ENCODE measurements around the gene WNT7B. TPM values are rescaled to one million over a fixed set of nuclear protein-coding genes. Genes with fewer than 3 reads are reported as not detected.

WNT7B gene
- total RNA-seq, 1 experiment from 2014 or later = 0.57 TPM

GRCh38 chr22:45994491-45995404, 17.8 kb upstream of the WNT7B start:
- no peak overlapping the region for H3K27ac Mint-ChIP-seq (ENCODE audit: unreplicated experiment)
- intact Hi-C loops (cut with micrococcal nuclease; ENCODE audit: unreplicated experiment) = loop anchor here (1.0 kb wide), 1 partner anchor 122 kb away; no protein-coding TSS in a partner anchor
- H3K4me1 Mint-ChIP-seq (ENCODE audit: low read depth, unreplicated experiment) = no peaks in the 10 kb centered on the region
- H3K9me3 Mint-ChIP-seq (ENCODE audit: unreplicated experiment) = no peaks in the 10 kb centered on the region
- Histone ChIP-seq H3K4me3 (ENCODE audit: low read depth, low read length) (no peak overlapping the region), H3K9me3 (no peaks in the 10 kb centered on the region), H3K4me1 (no peaks in the 10 kb centered on the region), H3K27me3 (replicated peaks; ENCODE audit: control insufficient read depth, insufficient read depth, low read length) (no peaks in the 10 kb centered on the region), H3K36me3 (ENCODE audit: control insufficient read depth, insufficient read depth, low read length) (no peaks in the 10 kb centered on the region)
- peak; percentile 73 to 90 for DNase-seq
- TF ChIP-seq CTCF (IDR thresholded peaks at IDR 0.05; ENCODE audit: insufficient read depth in 1 of 2, low read depth in 1 of 2, low read length in 1 of 2, severe bottlenecking in 1 of 2, unreplicated experiment in 1 of 2) = peak; percentile 88 to 95
- ChIA-PET CTCF (interaction anchor here (0.5 to 3.4 kb wide), 8 partner anchors 12 to 336 kb away, joined by 3 to 33 read pairs (median 4); no protein-coding TSS in a partner anchor), POLR2A (no interaction called here)
- H3K27me3 Mint-ChIP-seq (ENCODE audit: insufficient read depth, unreplicated experiment) = no peaks in the 10 kb centered on the region
- no peak overlapping the region for H3K4me3 Mint-ChIP-seq (ENCODE audit: unreplicated experiment)
- H3K36me3 Mint-ChIP-seq (ENCODE audit: insufficient read depth, unreplicated experiment) = no peaks in the 10 kb centered on the region
- no TSS peak for BruUV-seq (replicated peaks)

- no peaks in the 10 kb centered on the region for H3K27me3 ChIP-seq (replicated peaks; ENCODE audit: control insufficient read depth, insufficient read depth, low read length)
- no peaks in the 10 kb centered on the region for H3K4me1 Mint-ChIP-seq (ENCODE audit: low read depth, unreplicated experiment)
- no peak for TF ChIP-seq CTCF (IDR thresholded peaks at IDR 0.05; ENCODE audit: insufficient read depth in 1 of 2, low read depth in 1 of 2, low read length in 1 of 2, severe bottlenecking in 1 of 2, unreplicated experiment in 1 of 2)
- no peaks in the 10 kb centered on the region for H3K9me3 ChIP-seq
- no peaks in the 10 kb centered on the region for H3K27me3 Mint-ChIP-seq (ENCODE audit: insufficient read depth, unreplicated experiment)
- no TSS peak for BruUV-seq (replicated peaks)
- no peak overlapping the region for H3K27ac Mint-ChIP-seq (ENCODE audit: unreplicated experiment)
- H3K36me3 Mint-ChIP-seq (ENCODE audit: insufficient read depth, unreplicated experiment) = no peaks in the 10 kb centered on the region
- CTCF ChIA-PET = interaction anchor here (0.6 to 3.4 kb wide), 3 partner anchors 13 to 337 kb away, joined by 3 to 33 read pairs (median 5); no protein-coding TSS in a partner anchor
- no peak overlapping the region for H3K4me3 Mint-ChIP-seq (ENCODE audit: unreplicated experiment)
- DNase-seq = no peak
- H3K36me3 ChIP-seq (ENCODE audit: control insufficient read depth, insufficient read depth, low read length) = no peaks in the 10 kb centered on the region
- POLR2A ChIA-PET = no interaction called here
- H3K4me1 ChIP-seq = no peaks in the 10 kb centered on the region
- no peaks in the 10 kb centered on the region for H3K9me3 Mint-ChIP-seq (ENCODE audit: unreplicated experiment)
- intact Hi-C loops (cut with micrococcal nuclease; ENCODE audit: unreplicated experiment) = no loop called here
- H3K4me3 ChIP-seq (ENCODE audit: low read depth, low read length) = no peak overlapping the region
These were observed 16.9 kb upstream of the WNT7B start for GRCh38 chr22:45993841-45994240.

GRCh38 chr22:45993143-45993692, 16.3 kb upstream of the WNT7B start:
- Mint-ChIP-seq H3K27ac (ENCODE audit: unreplicated experiment) (no peak overlapping the region), H3K4me3 (ENCODE audit: unreplicated experiment) (no peak overlapping the region), H3K9me3 (ENCODE audit: unreplicated experiment) (no peaks in the 10 kb centered on the region), H3K36me3 (ENCODE audit: insufficient read depth, unreplicated experiment) (no peaks in the 10 kb centered on the region), H3K27me3 (ENCODE audit: insufficient read depth, unreplicated experiment) (no peaks in the 10 kb centered on the region), H3K4me1 (ENCODE audit: low read depth, unreplicated experiment) (no peaks in the 10 kb centered on the region)
- BruUV-seq (replicated peaks) = no TSS peak
- intact Hi-C loops (cut with micrococcal nuclease; ENCODE audit: unreplicated experiment) = no loop called here
- CTCF ChIA-PET = interaction anchor here (0.9 to 1.7 kb wide), 2 partner anchors 13 to 124 kb away, joined by 4 read pairs; no protein-coding TSS in a partner anchor
- no peak for DNase-seq
- Histone ChIP-seq H3K9me3 (no peaks in the 10 kb centered on the region), H3K27me3 (replicated peaks; ENCODE audit: control insufficient read depth, insufficient read depth, low read length) (no peaks in the 10 kb centered on the region), H3K36me3 (ENCODE audit: control insufficient read depth, insufficient read depth, low read length) (no peaks in the 10 kb centered on the region), H3K4me3 (ENCODE audit: low read depth, low read length) (no peak overlapping the region), H3K4me1 (no peaks in the 10 kb centered on the region)
- no peak for TF ChIP-seq CTCF (IDR thresholded peaks at IDR 0.05; ENCODE audit: insufficient read depth in 1 of 2, low read depth in 1 of 2, low read length in 1 of 2, severe bottlenecking in 1 of 2, unreplicated experiment in 1 of 2)
- POLR2A ChIA-PET = no interaction called here

All from Caco-2 (cell line).